Forelimb muscle (tissue), 1 donor: ENCODE results near the gene SLC22A7. TPM values are rescaled to one million over a fixed set of nuclear protein-coding genes. Genes with fewer than 3 reads are reported as not detected.
"Not testable (repeated sequence)": the region's sequence is repeated elsewhere in the genome, so short reads cannot be mapped to it uniquely, and the experiment has no call there.

Experiments used
- DNase-seq: peaks from one replicate; pipeline ENCODE4 v3.0.0-alpha.2; 2013; ENCODE audit warnings: low read depth
- polyA plus RNA-seq: library from polyadenylated mRNA; unstranded; fragments of 120-200 nt; gene quantifications from one replicate; pipeline ENCODE4 v1.2.1, GENCODE V29; 2013; ENCODE audit not compliant: insufficient read length

Gene SLC22A7
- polyA plus RNA-seq, 1 donor = not detected

DNA sequence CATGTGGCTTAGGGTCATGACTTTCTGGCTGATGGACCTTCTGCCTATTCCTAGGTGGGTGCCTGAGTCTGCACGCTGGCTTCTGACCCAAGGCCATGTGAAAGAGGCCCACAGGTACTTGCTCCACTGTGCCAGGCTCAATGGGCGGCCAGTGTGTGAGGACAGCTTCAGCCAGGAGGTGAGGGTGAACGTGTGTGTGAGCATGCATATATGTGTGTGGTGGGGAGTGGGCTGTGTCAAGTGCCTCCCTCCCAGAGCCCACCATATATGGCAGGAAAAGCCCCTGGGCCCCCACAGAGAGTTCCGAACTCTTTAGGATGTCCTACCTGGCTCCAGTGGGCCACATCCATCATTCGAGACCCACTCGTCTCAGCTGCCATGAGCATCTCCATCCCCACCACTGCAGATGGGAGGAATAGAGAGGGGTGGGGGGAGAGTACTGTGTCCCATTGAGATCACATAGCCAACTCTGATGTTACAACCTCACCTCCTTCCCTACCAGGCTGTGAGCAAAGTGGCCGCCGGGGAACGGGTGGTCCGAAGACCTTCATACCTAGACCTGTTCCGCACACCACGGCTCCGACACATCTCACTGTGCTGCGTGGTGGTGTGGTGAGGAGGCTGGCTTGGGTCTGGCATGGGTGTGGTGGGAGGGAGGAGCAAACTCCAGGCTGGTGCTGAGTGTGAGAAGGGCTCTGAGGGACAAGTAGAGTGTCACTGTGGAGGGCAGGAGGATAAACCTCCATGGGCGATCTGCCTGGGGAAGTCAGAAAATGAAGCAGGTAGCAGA is 3.2 kb downstream of the SLC22A7 start:
- no peak for DNase-seq

DNA sequence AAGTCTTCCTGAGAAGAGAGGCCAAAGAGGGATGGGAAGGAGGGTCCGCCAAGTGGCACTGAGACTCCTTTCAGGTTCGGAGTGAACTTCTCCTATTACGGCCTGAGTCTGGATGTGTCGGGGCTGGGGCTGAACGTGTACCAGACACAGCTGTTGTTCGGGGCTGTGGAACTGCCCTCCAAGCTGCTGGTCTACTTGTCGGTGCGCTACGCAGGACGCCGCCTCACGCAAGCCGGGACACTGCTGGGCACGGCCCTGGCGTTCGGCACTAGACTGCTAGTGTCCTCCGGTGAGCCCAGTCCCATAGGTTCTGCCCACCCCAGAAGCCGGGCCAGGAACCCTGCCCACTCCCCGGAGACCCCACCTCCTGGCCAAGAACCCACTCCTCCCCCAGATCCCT is 4.1 kb downstream of the SLC22A7 start:
- no peak for DNase-seq

DNA sequence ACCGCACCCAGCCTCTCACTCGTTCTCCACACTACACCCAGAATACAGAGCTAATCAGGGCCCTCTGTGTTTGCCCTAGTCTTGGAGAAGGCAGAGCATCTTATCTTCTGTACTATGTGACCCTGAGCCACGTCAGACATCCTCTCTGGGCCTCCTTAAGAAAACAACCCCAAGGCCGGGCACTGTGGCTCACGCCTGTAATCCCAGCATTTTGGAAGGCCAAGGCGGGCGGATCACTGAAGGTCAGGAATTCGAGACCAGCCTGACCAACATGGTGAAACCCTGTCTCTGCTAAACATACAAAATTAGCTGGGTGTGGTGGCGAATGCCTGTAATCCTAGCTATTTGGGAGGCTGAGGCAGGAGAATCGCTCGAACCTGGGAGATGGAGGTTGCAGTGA is 4.9 kb downstream of the SLC22A7 start:
- not testable (repeated sequence) for DNase-seq

DNA sequence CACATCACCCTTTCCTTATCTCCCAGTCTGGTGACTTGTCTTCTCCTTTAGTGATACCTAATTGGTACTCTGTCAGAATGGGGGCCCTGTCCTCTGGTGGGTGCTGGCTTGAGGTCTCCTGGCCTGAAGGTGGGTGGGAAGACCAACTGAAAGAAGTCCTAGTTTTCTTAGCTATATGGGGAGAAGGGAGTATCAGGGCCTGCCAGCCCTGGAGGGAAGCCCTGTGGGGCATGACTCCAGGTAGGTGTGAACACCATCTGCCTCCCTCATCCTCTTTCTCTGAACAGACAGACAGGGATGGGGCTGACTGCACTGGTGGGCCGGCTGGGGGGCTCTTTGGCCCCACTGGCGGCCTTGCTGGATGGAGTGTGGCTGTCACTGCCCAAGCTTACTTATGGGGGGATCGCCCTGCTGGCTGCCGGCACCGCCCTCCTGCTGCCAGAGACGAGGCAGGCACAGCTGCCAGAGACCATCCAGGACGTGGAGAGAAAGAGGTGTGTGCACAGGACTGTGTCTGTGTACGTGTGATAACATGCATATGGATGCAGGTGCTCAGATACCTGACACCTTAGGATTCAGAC is 5.8 kb downstream of the SLC22A7 start:
- no peak for DNase-seq

DNA sequence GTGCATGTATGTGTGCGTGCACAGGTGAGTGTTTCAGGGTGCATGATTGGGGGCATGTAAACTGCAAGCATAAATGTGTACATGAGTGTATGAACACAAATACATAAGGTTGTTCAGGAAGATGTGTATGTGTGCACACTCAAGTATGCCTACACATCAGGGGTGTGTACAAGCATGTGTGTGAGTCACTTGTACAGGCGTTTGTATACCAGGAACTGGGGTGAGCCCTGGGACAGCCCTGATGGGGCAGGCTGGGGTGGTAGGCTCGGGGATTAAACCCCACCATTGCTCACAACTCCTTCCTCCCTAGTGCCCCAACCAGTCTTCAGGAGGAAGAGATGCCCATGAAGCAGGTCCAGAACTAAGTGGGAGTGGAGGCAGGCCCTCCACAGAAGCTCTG is 6.3 kb downstream of the SLC22A7 start:
- DNase-seq = no peak

DNA sequence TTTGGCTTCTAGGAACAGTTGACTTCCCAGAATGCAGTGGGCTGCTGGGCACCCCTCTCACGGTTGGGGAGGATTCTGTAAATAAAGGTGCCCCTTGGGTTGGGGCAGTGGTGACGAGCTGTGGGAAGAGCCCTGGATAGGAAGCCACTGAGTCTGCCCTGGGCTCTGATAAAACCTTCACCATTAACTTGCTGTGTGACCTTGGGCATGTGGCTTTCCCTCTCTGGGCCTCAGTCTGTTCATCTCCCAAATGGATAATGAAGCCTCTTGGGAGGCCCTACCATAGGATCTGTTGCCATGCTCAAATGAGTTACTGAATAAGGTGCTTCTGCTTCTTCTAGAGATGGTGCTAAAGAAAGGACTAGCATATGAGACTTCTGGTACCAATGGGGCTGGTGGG is 6.8 kb downstream of the SLC22A7 start:
- no peak for DNase-seq

DNA sequence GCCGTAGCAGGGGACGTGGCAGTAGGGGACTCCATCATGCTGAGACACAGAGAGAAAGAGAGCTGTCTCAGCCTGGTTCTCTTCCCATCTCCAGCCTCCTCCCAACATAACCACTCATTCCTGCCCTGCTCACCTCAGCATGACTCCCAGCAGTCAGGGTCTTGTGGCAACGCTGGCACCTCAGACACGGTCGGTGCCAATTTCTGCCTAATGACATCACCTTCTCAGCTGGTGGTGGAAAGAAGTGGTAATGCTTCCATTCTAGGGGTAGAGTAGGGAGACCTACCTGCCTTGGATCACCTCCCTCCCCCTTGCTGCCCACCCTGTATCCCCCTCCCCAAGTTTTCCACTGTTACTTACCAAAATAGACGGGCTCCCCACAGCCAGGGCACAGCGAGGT is 8.0 kb downstream of the SLC22A7 start:
- DNase-seq = no peak

DNA sequence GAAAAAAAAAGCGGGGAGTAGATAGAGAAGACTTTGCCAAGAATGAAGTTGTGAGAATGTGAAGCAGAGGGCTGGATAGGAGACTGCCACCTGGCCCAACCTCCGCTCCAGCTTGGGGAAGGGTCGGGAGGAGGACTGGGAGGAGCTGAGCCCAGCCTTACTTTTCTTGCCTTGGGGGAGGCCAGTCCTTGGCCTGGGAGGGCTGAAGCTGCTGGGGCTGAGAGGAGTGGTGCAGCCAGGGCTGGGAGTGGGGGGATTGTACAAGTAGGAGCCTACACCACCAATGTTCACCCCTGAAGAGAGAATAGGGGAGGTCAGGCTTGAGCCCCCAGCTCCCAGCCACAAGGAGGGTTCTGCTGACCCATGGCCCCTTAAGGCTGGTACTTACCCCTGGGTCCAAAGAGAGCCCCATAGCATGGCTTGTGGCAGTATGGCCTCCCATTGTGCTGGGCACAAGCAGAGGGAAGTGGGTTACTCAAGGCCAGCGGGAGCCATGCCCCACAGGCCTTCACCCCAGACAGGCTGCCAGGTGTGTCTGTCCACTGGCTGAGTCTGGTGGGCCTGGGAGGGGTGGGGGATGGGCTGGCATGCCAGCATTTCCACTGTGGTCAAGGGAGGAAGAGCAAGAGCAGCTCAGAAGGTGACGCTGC is 9.5 kb downstream of the SLC22A7 start:
- no peak for DNase-seq

DNA sequence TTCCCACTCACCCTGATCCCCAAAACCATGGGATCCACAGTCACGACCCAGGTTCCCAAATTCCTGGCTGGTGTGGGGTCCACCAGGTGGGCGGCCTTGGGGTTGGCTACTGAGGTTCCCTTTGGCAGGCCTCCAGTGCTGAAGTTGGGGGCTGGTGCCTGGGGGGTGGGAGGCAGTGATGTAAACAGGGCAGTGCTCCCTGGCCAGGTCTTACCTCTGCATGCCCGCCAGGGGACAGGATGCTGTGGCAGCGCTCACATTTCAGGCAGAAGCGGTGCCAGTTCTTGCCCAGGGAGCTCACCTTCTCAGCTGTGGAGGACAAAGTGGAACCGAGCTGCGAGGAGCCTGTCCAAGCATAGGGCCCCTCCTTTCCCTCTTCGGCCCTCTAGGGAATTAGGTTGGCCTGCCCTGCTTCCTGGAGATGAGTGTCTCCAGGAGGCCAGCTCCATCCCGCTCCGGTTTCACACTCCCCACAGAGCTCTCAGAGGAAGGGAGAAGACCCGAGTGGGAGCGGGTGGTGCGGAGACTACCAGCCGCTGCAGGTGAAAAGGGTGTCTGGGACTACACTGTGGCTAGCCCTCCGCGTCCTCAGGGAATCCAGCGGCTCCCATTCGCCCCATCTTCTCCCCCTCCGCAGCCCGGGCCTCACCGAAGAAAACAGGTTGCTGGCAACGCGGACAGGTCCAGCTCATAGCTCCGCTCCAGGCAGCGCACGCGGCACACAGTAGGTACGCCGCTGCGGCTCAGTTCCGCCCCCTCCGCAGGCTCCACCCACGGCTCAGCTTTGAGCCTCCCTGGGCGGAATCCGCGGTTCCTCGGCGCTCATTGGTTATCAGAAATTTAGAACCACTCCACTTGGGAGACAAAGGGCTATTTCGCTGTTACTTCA is 10.3 kb downstream of the SLC22A7 start, which contains the start of gene CRIP3:
Gene CRIP3 (minus strand): TSS at position 726 of the 889 bp plus-strand sequence. CDS start 34 bp downstream, at position 692.
- DNase-seq = peak; percentile 5

DNA sequence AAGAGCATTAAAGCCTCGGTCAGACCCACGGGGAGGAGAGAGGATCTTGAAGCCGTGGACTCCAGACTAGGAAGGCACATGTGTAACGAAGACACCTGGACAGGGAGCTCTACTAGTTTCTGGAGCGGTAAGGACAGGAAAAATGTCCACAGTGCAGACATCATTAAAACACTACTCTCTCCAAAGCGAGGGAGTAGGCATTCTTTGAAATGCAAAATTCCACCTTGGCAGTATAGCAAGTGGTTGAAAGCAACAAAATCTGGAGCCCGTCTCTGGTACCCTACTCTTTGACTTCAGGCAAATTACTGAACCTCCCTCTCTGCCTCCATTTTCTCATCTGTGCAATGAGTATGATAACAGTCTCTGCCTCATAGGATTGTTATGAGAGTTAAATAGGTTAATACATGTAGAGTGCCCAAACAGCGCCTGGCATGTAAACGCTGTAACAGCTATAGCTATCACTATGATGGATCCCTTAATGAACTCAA is 11.0 kb downstream of the SLC22A7 start:
- no peak for DNase-seq

DNA sequence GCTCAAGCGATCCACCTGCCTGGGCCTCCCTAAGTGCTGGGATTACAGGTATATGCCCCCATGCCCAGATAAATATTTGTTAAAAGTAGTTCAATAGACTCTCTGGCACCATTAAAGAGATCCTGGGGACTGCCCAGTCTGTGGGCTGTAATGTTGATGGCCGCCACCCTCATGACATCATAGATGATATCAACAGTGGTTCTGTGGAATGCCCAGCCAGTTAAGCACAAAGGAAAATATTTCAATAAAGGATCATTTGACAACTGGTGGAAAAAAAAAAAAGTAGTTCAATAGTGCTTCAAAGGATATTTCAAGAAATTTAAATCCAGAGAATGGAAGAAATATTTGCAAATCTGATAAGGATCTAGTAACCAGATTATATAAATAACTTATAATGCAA is 12.1 kb downstream of the SLC22A7 start:
- no peak for DNase-seq

DNA sequence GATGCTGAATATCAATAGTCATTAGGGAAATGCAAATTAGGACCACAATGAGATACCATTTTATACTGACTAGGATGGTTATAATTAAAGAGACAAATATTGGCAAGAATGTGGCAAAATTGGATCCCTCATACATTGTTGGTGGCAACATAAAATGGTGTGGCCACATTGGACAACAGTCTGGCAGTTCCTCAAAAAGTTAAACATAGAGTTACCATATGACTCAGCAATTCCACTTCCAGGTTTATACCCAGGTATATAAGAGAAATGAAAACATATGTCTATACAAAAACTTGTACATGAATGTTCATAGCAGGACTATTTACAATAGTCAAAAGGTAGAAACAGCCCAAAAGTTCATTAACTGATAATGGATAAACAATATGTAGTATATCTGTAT is 12.6 kb downstream of the SLC22A7 start:
- no peak for DNase-seq

DNA sequence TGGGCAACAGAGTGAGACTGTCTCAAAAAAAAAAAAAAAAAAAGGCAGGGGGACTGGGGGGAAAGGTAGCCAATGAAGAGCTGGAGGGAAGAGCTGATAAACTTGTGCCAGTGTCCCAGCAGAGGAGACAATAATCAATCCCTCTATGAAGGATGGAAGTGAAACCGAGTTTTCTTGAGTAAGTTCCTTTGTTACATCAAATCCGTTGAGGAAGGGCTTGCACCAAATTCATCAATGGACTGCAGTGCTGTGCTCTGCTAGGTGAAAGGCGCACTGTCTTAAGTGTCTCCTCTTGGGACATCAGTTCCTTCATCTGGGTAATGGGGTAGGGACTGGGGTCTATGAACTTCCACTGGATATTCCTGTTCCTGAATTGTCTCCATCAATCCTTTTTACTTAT is 13.6 kb downstream of the SLC22A7 start:
- no peak for DNase-seq

DNA sequence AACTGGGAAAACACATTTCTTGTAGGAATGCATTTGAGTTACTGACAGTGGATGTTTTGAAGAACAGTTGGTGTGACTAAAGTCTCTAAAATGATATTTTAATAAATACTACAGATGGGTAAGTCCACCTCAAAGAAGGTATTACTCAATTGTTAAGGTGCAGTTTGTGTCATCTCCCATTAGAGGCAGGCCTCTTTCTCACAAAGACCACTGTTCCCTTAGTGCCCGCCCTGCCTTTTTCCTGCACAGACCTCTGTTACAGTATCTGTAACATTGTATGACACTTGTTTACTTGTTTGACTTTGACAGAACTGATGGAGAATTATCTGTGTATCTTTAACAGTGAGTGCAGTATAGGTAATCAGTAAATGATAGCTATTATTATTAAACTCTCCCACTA is 15.8 kb downstream of the SLC22A7 start:
- DNase-seq = no peak

DNA sequence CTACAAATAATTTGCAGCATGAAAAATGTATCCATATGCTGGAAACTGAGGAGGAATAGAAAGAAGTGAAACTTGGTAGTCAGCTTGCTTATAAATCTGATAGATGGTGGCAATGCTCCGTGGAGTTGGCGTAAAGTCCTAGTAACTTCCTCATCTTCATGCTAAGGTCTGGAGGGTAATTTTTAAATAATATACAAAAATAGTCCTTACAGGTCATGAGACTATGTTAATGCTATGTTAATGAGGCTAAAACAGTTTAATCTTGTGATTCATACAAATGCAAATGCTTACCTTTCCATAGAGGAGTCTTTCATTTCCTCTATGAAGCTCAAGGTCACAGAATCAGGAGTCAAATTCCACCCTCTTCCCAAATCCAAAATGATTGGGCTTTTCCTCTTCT is 20.0 kb downstream of the SLC22A7 start:
- DNase-seq = no peak

DNA sequence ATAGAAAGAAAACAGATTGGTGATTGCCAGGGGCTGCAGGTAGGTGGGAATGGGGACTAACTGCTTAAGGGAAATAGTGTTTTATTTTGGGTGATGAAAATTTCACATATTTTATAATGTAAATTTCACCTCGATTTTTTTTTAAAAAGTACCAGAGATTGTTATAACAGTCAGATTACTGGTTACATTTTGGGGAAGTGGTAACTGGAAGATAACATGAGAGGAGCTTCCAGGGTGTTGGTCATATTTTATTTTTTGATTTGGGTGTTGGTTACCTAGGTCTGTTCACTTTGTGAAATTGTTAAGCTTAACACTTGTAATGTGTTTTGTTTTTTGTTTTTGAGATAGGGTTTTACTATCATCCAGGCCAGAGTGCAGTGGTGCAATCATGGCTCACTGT is 27.8 kb downstream of the SLC22A7 start:
- no peak for DNase-seq

DNA sequence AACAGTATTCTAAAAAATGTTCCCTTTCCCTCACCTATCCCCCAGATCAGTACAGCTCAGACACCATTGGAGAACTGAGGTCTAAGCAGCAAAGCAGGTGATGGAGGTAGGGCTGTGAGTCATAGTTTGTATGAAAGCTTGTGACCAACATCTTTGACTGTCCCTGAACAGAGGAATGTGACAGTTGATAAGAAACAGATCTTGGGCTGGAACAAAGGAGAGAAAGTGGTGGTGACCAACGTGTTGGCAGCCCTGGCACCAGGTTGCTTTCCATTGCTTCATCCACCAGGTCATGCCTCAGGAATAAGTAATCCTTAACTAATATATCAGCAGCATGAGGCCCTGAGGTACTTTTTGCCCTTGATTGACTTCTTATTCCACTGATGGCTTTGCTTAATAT is 30.5 kb downstream of the SLC22A7 start:
- no peak for DNase-seq

DNA sequence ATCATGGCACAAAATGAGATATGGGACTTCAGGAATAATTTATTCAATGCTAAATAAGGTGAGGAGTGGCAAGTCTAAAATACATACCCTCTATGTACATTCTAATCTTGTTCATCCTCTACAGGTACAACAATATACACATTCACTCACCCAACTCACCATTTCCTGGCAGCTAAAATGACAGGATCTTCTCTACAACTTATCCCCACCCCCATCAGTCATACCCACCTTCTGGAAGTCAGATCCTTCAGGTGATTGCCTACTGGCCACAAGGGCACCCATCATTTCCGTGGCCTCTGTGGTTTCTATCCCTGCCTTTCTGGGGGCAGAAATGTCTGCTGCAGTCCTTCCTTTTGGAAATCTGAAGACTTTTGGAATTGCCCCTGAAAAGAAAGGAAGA is 33.4 kb downstream of the SLC22A7 start:
- DNase-seq = no peak

DNA sequence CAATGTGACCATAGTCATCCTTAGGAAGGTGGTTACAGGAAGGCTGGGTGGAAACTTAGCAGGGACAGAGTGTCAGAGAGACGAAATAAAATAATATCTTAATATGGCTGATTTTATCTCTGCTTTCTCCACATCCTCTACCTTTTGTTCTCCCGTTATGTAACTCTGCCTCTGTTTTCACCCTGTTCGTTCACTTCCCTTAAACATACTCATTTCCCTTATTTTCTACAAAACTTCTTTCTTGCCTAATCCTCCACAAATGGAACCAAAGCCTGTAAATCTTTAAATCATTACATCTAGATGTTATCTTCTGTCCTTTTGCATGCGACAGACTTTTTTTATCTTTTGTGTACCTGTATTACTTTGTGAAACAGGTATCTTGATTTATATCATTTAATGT is 33.8 kb downstream of the SLC22A7 start:
- DNase-seq = no peak

DNA sequence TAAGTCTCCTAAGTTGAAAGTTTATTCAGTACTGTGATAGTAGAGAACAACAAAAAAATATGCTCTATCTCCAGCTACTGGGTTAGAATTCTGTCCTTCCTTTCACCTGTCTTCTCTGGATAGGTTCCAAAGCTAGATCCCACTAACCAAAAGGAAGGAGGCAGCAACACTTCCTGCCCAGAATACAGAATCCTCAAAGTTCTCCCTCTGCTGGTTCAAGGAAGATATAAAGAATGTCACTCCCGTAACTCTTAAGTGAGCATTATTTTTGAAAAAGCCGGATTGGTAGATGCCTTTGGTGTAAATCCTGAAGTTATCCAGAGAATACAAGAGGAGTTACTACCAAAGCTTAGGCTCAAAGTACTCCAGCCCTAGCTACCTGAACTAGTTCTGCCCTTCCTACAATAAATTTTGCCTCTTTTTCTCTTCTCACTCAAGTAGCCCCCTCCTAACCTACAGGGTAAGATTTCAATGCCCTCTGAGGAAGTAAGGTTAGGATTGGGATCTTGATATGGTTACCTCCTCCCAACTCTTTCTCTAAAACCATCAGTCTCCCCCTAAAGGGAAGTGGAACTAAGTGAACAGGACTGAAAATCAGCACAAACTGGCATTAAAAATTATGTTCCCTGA is 36.5 kb downstream of the SLC22A7 start:
- peak; percentile 16 for DNase-seq

DNA sequence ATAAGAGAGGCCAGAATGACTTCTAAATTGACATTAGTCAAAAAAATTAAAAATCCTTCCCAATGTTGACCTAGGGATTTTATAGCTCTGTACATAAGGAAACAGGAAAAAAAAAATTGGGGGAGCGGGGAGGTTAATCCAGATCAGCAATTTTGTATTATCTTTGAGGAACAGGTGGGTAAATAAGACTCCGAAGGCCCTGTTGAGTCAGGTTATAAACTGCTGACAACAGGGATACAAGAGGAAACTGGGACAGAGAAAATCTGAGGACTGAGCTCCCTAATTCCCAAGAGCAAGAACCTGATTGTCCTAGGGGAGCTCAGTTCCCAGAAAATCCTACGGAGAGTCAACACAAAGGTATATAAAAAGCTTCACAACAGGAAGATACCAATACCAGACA is 37.4 kb downstream of the SLC22A7 start:
- no peak for DNase-seq
